Right lobe of liver (tissue), 6 donors: ENCODE data around the gene PPP1R13L. TPM values are rescaled to one million over a fixed set of nuclear protein-coding genes. Genes with fewer than 3 reads are reported as not detected.

Experiments
- ATAC-seq, 4 donors: fragments of 200-7000 bp; cut with Tn5 transposase; one replicate each; pipeline ENCODE4 v1.9.1; 2020; ENCODE audit warnings: mild to moderate bottlenecking in 4 of 4, moderate library complexity in 4 of 4
- DNase-seq, 3 donors: peaks; one replicate each; pipeline ENCODE4 v3.0.0-alpha.2; 2020
- H3K27ac ChIP-seq, 3 donors: fragments of 200-600 bp; one replicate each; pipeline ENCODE4 v1.8.0; 2022
- H3K27me3 ChIP-seq, 2 donors: fragments of 200-600 bp; one replicate each; pipeline ENCODE4 v1.8.0; 2022
- H3K36me3 ChIP-seq, 4 donors: fragments of 200-600 bp; sonication (generic) in 1 of 4; one replicate each; pipeline versions ENCODE4 v1.5.1 to v1.8.0; 2017 to 2022; ENCODE audit warnings: control low read depth in 1 of 4
- H3K4me1 ChIP-seq, 4 donors: fragments of 200-600 bp; sonication (generic) in 1 of 4; one replicate each; pipeline versions ENCODE4 v1.5.1 to v1.8.0; 2017 to 2022; ENCODE audit warnings: control low read depth in 1 of 4
- H3K4me3 ChIP-seq, 3 donors: fragments of 200-600 bp; one replicate each; pipeline ENCODE4 v1.8.0; 2022
- H3K9me3 ChIP-seq, 4 donors: fragments of 200-600 bp; sonication (generic) in 1 of 4; one replicate each; pipeline versions ENCODE4 v1.5.1 to v1.8.0; 2017 to 2022; ENCODE audit warnings: control low read depth in 1 of 4
- CTCF ChIP-seq, 4 donors: fragments of 200-600 bp in 3 of 4; fragments of 450-650 bp in 1 of 4; IDR thresholded peaks; one replicate each; pipeline versions ENCODE4 v1.5.1 to v1.8.0; 2016 to 2022; ENCODE audit warnings: antibody characterized with exemption in 4 of 4, mild to moderate bottlenecking in 2 of 4
- POLR2A ChIP-seq: fragments of 450-650 bp; IDR thresholded peaks from one replicate; pipeline ENCODE4 v1.6.1; 2017; ENCODE audit warnings: antibody characterized with exemption, mild to moderate bottlenecking
- WGBS: methylation state at CpG from one replicate; pipeline ENCODE4 v1.1.6; 2018; ENCODE audit warnings: low coverage, low lambda C conversion rate; ENCODE audit not compliant: insufficient coverage; ENCODE audit errors: missing lambda C conversion rate; 5-methylcytosine and 5-hydroxymethylcytosine counted together
- intact Hi-C, 2 donors: fragments of 100-400 bp; cut with DNase I; formaldehyde crosslinking; loops; one replicate each; pipeline versions ENCODE4 v1.11.2 to v1.14.1; 2022
- total RNA-seq, 6 experiments: library from RNA; depleted of rRNA in 2 of 6; stranded (reverse); fragments of >200 nt in 2 of 6; fragmentation: NEBNext Ultra II Directional in 3 of 6; extraction: Animal tissue kit (Norgen Biotek cat#: 25700) in 3 of 6; gene quantifications; one replicate each; pipeline versions ENCODE4 v1.1.0 to v1.2.4, GENCODE V29; 2016 to 2023
- donor health status: DM: no; HTN: yes; CAD: no.
- donor health status: DM: no; HTN: no; CAD: no.
- donor health status: DM: no; HTN: no; CAD: no.
- donor health status: DM: no; HTN: yes; CAD: no.
- donor health status: DM: no; HTN: yes; CAD: no.

PPP1R13L gene
- total RNA-seq, 6 experiments from 2014 or later: 6.9 to 22.9 (median 14.6) TPM

DNA sequence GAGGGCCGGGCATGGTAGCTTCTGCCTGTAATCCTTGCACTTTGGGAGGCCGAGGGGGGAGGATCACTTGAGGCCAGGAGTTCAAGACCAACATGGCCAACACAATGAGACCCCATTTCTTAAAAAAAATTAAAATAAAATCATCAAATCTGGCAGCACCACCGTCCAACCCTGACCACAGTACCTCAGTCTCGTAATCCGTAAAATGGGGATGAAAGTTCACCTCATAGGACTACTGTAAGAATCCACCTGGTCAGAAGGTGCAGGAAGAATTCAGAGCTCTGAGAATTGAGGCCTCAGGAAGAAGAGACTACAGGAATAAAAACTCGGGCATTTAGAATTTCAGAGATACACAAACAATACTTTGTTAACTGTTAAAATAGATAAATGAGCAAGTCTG, 3.1 kb downstream of the PPP1R13L start:
- WGBS: 84% methylated on average over 6 of the region's 6 CpGs
- no peak for ATAC-seq

DNA sequence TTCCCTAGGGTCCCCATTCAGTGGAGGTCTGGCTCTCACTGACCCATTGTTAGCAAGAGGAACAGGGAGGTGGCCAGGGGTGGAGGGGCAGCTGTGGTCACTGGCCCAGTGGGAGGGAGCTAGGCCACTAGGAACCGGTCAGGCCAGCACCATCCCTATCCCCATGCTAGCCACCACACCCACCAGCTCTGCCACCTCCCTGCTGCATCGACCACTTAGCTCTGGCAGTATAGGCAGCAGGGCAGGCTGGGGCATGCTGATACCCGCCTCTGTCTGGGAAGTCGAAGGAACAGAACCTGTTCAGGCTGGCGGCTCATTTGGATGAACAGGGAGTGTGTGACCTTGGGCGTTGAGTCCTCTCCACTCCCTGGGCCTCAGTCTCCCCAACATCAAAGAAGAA, 4.7 kb downstream of the PPP1R13L start:
- H3K9me3 ChIP-seq: no peaks in the 10 kb centered on the region
- H3K27me3 ChIP-seq: no peaks in the 10 kb centered on the region
- no peaks in the 10 kb centered on the region for H3K36me3 ChIP-seq
- intact Hi-C loops: no loop called here
- no CpG with 5 or more reads among the region's 6 CpGs for WGBS
- no peak for TF ChIP-seq POLR2A
- no peak for TF ChIP-seq CTCF (IDR thresholded peaks at IDR 0.05)
- H3K4me3 ChIP-seq: no peak overlapping the region
- H3K27ac ChIP-seq: no peak overlapping the region
- H3K4me1 ChIP-seq: peaks cover 0 to 12% (median 2%) of the 10 kb centered on the region in 4 donors
- DNase-seq: no peak
- no peak for ATAC-seq

More for the DNA sequence above, 3.1 kb downstream of the PPP1R13L start:
- intact Hi-C loops: no loop called here
- H3K27me3 ChIP-seq: no peaks in the 10 kb centered on the region
- no peaks in the 10 kb centered on the region for H3K36me3 ChIP-seq
- DNase-seq: no peak
- H3K4me3 ChIP-seq: no peak overlapping the region
- TF ChIP-seq POLR2A (no peak), CTCF (IDR thresholded peaks at IDR 0.05) (no peak)
- no peak overlapping the region for H3K27ac ChIP-seq
- peaks cover 0 to 12% (median 2%) of the 10 kb centered on the region in 4 donors for H3K4me1 ChIP-seq
- H3K9me3 ChIP-seq: no peaks in the 10 kb centered on the region

DNA sequence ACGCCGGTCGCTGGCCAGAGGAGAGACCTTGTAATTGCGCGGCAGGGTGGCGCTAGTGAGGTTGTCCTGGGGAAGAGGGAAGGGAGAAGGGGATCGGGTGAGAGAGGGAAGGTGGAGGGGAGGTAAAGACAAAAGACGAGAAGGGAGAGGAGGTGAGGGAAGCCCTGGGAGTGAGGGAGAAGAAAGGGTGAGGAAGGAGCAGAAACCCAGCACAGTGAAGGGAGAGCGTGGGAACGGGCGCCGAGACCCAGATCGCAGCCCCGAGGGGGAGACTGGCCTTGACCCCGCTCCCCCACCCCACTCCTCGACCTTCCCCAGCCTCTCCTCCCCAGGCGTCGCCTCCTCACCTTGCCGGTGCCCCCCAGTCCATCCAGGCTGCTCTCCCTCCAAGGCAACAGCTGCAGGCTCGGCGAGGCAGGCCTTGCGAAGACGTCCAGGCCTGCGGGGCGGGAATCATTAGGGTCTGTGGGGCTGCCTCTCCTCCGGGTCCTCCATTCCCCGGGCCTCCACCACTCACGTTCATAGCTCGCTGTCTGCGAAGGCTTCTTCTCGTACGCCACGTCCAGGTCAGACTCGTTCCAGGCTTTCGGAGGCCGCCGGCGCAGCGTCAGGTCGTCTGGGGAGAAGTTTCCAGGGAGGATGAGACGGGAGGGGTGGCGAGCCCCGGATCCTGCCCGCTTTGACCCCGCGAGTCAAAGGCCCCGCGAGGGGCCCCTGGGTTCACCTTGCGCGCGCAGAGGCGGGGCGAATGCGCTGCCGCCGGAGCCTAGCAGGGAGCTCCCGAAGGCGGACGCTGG, 8.8 kb downstream of the PPP1R13L start:
- 72% methylated on average over 21 of the region's 59 CpGs for WGBS
- TF ChIP-seq CTCF (IDR thresholded peaks at IDR 0.05) (no peak), POLR2A (no peak)
- ATAC-seq: no peak

GRCh38 chr19:45391871-45392665, 12.8 kb downstream of the PPP1R13L start:
- ATAC-seq (peak in 1 of 4 donors; percentile 32), DNase-seq (no peak)
- intact Hi-C loops: no loop called here
- Histone ChIP-seq H3K4me3 (no peak overlapping the region), H3K9me3 (no peaks in the 10 kb centered on the region), H3K4me1 (no peaks in the 10 kb centered on the region), H3K36me3 (no peaks in the 10 kb centered on the region), H3K27me3 (no peaks in the 10 kb centered on the region), H3K27ac (no peak overlapping the region)
- no peak for TF ChIP-seq POLR2A
- TF ChIP-seq CTCF (IDR thresholded peaks at IDR 0.05): no peak
- WGBS: no CpG with 5 or more reads among the region's 21 CpGs

More for the DNA sequence above, 8.8 kb downstream of the PPP1R13L start:
- no peak for DNase-seq
- intact Hi-C loops: no loop called here
- Histone ChIP-seq H3K27me3 (no peaks in the 10 kb centered on the region), H3K27ac (no peak overlapping the region), H3K4me3 (no peak overlapping the region), H3K36me3 (no peaks in the 10 kb centered on the region), H3K4me1 (no peaks in the 10 kb centered on the region), H3K9me3 (no peaks in the 10 kb centered on the region)
